ENCODE data around the gene CYP2F1.

DNA sequence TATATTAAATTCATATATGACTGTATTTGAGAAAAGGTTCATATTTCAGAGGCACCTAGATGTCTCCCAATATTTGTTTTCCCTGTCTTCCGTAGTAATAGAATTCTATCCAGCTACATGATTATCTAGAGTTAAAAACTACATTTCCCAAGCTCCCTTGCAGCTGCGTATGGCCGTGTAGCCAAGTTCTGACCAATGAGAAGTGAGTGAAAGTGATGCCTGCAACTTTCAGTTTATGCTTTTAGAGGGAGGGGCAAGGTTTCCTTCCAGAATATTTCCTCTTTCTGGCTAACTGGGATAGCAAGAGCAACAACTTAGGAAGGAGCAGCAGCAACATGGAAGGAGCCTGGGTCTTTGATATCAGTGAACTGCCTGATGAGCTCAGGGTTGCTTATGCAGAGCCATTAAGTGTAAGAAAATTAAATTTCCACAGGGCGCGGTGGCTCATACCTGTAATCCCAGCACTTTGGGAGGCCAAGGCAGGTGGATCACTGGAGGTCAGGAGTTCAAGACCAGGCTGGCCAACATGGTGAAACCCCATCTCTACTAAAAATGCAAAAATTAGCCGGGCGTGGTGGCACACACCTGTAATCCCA lies 49.2 kb upstream of the CYP2F1 start:
- TF ChIP-seq, protein P1, sequence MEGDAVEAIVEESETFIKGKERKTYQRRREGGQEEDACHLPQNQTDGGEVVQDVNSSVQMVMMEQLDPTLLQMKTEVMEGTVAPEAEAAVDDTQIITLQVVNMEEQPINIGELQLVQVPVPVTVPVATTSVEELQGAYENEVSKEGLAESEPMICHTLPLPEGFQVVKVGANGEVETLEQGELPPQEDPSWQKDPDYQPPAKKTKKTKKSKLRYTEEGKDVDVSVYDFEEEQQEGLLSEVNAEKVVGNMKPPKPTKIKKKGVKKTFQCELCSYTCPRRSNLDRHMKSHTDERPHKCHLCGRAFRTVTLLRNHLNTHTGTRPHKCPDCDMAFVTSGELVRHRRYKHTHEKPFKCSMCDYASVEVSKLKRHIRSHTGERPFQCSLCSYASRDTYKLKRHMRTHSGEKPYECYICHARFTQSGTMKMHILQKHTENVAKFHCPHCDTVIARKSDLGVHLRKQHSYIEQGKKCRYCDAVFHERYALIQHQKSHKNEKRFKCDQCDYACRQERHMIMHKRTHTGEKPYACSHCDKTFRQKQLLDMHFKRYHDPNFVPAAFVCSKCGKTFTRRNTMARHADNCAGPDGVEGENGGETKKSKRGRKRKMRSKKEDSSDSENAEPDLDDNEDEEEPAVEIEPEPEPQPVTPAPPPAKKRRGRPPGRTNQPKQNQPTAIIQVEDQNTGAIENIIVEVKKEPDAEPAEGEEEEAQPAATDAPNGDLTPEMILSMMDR (IDR thresholded peaks at IDR 0.05): no peak
- no peak for TF ChIP-seq POLR2A (IDR thresholded peaks at IDR 0.05)
